ENCODE results near the gene HOXD10. TPM values are rescaled to one million over a fixed set of nuclear protein-coding genes. Genes with fewer than 3 reads are reported as not detected.

HOXD10 gene
- total and polyA plus RNA-seq, 7 donors = 0.03 to 0.04 TPM; not detected in 5

DNA sequence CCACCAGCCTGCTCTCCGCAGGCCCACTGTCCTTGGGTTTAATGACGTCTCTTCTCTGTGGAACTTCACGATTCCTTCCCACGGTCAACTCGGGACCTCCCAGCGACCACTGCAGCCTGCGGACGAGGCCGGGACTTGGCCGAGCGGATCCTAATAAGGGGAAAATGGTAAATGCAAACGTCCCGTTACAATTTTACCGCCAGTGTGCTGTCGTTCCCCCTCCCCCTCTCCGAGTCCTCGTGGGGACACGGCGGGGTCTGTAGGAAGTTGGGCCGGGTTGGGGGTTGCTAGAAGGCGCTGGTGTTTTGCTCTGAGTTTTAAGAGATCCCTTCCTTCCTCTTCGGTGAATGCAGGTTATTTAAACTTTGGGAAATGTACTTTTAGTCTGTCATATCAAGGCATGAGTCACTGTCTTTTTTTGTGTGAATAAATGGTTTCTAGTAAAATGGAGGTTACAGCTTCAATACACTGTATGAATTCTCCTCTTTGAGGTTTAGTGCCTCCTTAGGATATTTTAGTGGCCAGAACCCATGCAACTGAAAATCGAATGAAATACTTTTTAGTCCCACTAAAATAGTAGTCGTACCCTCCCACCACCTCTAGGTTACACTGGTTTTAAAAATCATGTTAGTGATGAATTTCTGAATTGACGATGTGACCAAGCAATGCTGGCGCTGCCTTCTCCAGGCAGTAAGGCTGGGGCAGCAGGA lies 7.2 kb upstream of the HOXD10 start:
- peaks cover 9% of the 10 kb centered on the region for H3K4me1 ChIP-seq
- TF ChIP-seq, protein P1, sequence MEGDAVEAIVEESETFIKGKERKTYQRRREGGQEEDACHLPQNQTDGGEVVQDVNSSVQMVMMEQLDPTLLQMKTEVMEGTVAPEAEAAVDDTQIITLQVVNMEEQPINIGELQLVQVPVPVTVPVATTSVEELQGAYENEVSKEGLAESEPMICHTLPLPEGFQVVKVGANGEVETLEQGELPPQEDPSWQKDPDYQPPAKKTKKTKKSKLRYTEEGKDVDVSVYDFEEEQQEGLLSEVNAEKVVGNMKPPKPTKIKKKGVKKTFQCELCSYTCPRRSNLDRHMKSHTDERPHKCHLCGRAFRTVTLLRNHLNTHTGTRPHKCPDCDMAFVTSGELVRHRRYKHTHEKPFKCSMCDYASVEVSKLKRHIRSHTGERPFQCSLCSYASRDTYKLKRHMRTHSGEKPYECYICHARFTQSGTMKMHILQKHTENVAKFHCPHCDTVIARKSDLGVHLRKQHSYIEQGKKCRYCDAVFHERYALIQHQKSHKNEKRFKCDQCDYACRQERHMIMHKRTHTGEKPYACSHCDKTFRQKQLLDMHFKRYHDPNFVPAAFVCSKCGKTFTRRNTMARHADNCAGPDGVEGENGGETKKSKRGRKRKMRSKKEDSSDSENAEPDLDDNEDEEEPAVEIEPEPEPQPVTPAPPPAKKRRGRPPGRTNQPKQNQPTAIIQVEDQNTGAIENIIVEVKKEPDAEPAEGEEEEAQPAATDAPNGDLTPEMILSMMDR (IDR thresholded peaks at IDR 0.05) = no peak
- H3K27ac ChIP-seq = no peak overlapping the region
- 21 to 26% (median 22%) methylated on average over 26 of the region's 26 CpGs for WGBS, 3 donors
- no peak overlapping the region for H3K4me3 ChIP-seq
- intact Hi-C loops (cut with DNase I) = no loop called here
- DNase-seq (no peak), ATAC-seq (no peak)
- peaks cover 2 to 99% (median 70%) of the 10 kb centered on the region in 3 donors for H3K27me3 ChIP-seq (ENCODE audit: insufficient read depth in 3 of 3, low read length in 2 of 3)
- H3K9me3 ChIP-seq = no peaks in the 10 kb centered on the region
- H3K36me3 ChIP-seq (ENCODE audit: insufficient read depth in 1 of 2, low read depth in 1 of 2) = no peaks in the 10 kb centered on the region

DNA sequence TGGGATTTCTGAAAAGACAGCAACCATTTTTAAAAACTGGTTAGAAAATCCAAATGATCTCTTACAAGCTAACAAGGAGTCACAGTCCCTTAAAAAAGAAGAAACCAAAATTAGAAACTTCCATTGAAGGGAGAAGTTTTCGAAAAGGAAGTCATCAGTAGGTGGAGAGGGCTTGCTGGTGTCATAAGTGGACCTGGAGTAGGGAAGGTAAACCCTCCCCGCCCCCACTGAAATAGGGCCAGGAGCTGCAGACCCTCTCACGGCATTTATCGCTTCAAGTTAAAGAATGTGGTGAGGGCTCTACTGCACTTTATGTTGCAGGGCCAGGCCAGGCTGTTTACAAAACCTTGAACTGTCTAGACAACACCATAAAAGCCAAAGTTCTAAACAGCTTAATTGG lies 6.6 kb upstream of the HOXD10 start:
- peaks cover 2 to 99% (median 69%) of the 10 kb centered on the region in 3 donors for H3K27me3 ChIP-seq (ENCODE audit: insufficient read depth in 3 of 3, low read length in 2 of 3)
- DNase-seq (no peak), ATAC-seq (no peak)
- no peaks in the 10 kb centered on the region for H3K9me3 ChIP-seq
- TF ChIP-seq, protein P1 (IDR thresholded peaks at IDR 0.05) = no peak
- 44 to 51% (median 49%) methylated on average over 4 of the region's 4 CpGs for WGBS, 3 donors
- H3K4me3 ChIP-seq = no peak overlapping the region
- peaks cover 4% of the 10 kb centered on the region for H3K4me1 ChIP-seq
- intact Hi-C loops (cut with DNase I) = loop anchor here in 1 of 2 donors (5.0 kb wide), 1 partner anchor 33 kb away; no protein-coding TSS in a partner anchor
- no peak overlapping the region for H3K27ac ChIP-seq
- no peaks in the 10 kb centered on the region for H3K36me3 ChIP-seq (ENCODE audit: insufficient read depth in 1 of 2, low read depth in 1 of 2)

DNA sequence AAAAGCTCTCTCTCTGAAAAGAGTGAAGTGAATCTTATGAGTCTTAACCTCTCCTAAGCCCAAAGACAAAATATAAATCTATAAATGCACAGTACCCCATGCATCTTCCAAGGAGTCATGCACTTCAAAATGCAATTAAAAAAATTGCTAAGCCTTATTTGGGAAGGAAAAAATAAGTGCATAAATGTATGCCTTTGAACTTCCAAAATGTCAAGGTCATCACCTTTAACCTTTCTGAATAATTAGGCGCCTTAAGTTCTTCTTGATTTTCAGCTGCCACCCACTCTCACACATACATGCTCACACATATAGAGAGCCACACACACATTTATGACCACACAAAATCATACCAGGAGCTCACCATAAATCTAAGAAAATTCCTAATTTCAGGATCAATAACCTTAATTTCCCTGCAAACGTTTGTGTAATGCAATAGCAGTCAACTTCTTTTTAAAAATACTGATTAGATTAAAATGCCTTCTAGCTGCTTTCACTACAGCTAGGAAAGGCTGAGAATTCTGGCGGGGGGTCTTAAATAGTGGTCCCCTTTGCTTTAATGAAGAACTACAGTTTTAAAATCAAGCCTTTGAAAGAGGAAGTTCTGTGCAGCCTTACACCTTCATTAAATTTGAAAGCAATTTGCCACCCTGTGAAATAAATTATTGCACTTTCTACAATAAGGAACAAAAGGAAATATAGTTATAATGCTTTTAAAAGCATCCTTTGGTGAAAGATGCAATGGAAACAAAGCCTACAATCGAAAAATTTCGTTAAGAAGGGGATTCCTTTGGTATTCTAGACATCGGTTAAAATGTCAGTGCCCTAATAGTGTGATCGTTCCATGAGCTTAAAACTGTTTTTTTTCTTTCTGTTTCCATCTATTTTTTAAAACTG lies 5.9 kb upstream of the HOXD10 start:
- H3K27me3 ChIP-seq (ENCODE audit: insufficient read depth in 3 of 3, low read length in 2 of 3) = peaks cover 2 to 99% (median 64%) of the 10 kb centered on the region in 3 donors
- WGBS, 3 donors = 31 to 32% (median 32%) methylated on average over 7 of the region's 7 CpGs
- intact Hi-C loops (cut with DNase I) = loop anchor here in 1 of 2 donors (5.0 kb wide), 1 partner anchor 33 kb away; no protein-coding TSS in a partner anchor

DNA sequence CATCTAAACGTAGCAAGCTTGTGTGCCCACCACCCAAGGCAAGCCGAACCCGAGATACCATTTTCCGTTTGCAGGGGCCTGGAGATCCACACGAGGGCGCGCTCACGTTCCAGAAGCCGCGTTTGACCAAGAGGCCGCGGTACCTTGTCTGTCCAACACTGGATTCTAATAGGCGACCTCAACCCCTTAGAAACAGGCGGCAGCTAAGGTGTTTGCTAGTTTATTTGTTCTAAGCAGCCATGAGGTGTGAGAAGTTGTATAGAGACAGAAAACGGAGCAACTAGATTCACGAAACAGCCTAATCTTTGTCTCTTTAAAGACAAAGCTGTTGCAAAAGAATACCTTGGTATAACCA lies 5.3 kb upstream of the HOXD10 start:
- no peak for DNase-seq
- peak in 3 of 4 donors; percentile 36 to 54 (median 43) for ATAC-seq
- Histone ChIP-seq H3K4me3 (no peak overlapping the region), H3K27me3 (ENCODE audit: insufficient read depth in 3 of 3, low read length in 2 of 3) (peaks cover 2 to 99% (median 64%) of the 10 kb centered on the region in 3 donors), H3K27ac (no peak overlapping the region), H3K4me1 (peaks cover 5% of the 10 kb centered on the region), H3K36me3 (ENCODE audit: insufficient read depth in 1 of 2, low read depth in 1 of 2) (no peaks in the 10 kb centered on the region), H3K9me3 (no peaks in the 10 kb centered on the region)
- intact Hi-C loops (cut with DNase I) = loop anchor here in 1 of 2 donors (5.0 kb wide), 1 partner anchor 34 kb away; no protein-coding TSS in a partner anchor
- TF ChIP-seq, protein P1 (IDR thresholded peaks at IDR 0.05) = peak; percentile 60
- WGBS, 3 donors = 4% methylated on average over 16 of the region's 16 CpGs

More for the DNA sequence above, 5.9 kb upstream of the HOXD10 start:
- no peak overlapping the region for H3K4me3 ChIP-seq
- no peak overlapping the region for H3K27ac ChIP-seq
- TF ChIP-seq, protein P1 (IDR thresholded peaks at IDR 0.05) = no peak
- ATAC-seq (no peak), DNase-seq (no peak)
- H3K9me3 ChIP-seq = no peaks in the 10 kb centered on the region
- H3K4me1 ChIP-seq = peaks cover 4% of the 10 kb centered on the region
- no peaks in the 10 kb centered on the region for H3K36me3 ChIP-seq (ENCODE audit: insufficient read depth in 1 of 2, low read depth in 1 of 2)

Data from psoas muscle (tissue), 8 donors.